Hepatic stellate cell (primary cell): ENCODE measurements around the gene TMEM253.
A peak's percentile ranks its signal among the peaks of the same experiment; 100 is the strongest.

Experiments used
- DNase-seq: peaks from one replicate; pipeline ENCODE4 v3.0.0; 2011; ENCODE audit warnings: low spot score

Gene TMEM253

DNA sequence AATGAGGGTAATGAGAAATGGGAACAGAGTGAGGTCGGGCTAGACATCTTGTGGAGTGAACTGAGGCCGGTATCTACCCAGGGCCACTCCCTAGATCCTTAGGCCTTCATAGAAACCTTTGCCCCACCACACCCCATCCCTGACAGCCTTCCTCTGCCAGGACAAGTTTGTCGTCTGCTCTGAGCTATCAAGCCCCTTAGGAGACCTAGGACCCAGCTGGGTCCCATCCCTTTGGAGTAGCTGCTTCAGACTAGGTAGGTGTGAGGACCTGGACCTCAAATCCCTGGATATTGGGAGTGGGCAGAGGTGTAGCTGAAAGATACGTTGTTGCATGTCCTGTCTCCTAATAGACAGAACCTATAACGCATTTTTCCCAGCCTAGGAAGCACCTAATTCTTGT, at the start of gene TMEM253:
Gene TMEM253, plus strand, starts transcription at position 136 of the 400 bp plus-strand sequence. CDS start 278 bp downstream, outside the sequence.
- DNase-seq, result no peak

DNA sequence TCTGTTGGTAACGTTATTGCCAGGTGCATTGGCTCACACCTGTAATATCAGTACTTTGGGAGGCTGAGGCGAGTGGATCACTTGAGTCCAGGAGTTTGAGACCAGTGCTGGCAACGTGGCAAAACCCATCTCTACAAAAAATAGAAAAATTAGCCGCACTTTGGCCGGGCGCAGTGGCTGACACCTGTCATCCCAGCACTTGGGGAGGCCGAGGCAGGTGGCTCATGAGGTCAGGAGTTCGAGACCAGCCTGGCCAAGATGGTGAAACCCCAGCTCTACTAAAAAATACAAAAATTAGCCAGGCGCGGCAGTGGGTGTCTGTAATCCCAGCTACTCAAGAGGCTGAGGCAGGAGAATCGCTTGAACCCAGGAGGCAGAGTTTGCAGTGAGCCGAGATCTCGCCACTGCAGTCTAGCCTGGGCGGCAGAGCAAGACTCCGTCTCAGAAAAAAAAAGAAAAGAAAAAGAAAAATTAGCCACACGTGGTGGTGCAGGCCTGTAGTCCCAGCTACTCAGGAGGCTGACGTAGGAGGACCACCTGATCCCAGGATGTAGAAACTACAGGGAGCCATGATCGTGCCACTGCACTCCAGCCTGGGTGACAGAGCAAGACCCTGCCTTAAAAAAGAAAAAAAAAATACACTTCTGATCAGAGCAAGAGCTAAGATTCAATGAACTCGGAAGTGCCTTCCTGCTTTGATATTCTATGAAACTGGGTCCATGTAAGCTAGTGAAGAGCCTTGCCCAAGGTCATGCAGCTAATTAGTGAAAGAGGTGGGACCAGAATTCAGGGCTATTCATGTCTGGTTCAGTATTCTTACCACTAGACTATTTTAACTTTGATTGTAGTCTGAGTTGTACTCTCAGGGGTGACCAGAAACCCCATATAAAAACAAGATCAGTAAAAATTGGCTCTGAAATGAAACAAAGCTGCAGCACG, 47.4 kb upstream of the TMEM253 start:
- DNase-seq, result no peak

- DNase-seq, result no peak
Measured at GRCh38 chr14:21054123-21054767, 46.6 kb upstream of the TMEM253 start.

- DNase-seq, result no peak
Measured at GRCh38 chr14:21054768-21055145, 46.1 kb upstream of the TMEM253 start.

DNA sequence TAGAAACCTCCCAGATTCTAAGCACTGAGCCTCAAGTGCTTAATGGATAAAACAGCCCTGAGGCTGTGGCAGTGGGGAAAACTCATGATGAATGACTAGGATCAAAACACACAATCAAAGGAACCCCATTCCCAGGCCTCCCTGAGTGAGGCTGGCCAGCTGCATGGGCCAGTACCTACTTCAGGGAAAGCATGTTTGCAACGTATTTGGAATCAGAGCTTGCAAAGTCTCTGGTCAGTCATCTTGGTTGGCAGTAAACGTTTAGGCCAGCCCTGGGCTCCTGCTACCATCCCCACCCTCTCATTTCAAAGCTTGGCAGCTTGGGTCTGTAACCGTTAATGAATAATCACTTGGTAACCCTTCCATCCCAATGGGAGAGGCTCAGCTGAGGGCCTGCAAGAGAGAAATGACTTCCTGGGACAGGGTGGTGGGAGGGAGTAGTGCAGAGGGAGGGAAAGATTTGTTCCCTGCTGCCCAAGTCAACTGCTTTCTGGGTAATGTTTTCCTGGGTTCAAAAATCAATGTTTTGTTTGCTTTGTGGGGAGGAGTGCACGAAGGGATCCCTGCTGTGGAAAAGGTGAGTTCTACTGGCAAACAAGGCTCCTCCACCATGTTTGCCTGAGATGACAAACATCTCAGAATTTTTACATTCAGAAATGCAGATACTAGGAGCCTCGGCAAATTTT, 45.3 kb upstream of the TMEM253 start:
- no peak for DNase-seq

- DNase-seq, result no peak
Measured at GRCh38 chr14:21056520-21057163, 44.2 kb upstream of the TMEM253 start.

- no peak for DNase-seq
Measured at GRCh38 chr14:21057803-21058675, 42.8 kb upstream of the TMEM253 start, which contains the start of gene RNASE8. TSS of gene RNASE8 (plus strand) at chr14:21057822. CDS start at chr14:21057893, 71 bp downstream.

- no peak for DNase-seq
Measured at GRCh38 chr14:21058903-21059302, 42.0 kb upstream of the TMEM253 start.

- no peak for DNase-seq
Measured at GRCh38 chr14:21059842-21060613, 40.8 kb upstream of the TMEM253 start.

DNA sequence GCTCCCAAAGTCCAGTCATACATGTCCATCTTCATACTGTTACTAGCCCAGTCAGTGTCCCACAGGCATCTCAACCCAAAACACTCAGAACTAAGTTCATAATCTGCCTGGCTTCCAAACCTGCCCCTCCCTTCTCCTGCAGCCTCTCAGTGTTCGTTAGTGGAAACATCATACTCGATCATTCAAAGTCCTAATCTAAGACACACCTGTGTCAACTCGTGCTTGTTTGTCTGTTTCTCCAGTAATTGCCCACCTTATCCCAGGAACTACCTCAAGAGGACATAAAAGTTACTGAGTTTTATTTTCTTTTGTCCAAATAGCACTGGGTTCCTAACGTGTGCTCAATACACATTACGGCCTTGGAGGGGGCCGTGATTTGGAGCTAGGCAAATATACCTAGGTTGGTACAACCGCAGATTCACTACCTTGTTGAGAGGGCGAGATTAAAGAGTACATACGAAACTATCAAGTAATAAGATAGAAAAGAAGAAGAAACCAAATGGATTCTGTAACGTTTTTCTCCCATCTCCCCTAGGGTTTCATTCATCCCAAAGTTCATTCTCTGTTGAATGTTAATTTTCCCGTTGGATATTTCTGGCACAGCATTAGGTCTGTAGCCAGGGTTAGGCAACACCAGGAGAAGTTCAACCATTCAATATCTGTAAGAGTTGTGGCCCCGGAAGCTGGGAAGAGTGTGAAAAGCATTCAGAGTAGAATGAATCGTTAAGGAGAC, 40.1 kb upstream of the TMEM253 start:
- no peak for DNase-seq

DNA sequence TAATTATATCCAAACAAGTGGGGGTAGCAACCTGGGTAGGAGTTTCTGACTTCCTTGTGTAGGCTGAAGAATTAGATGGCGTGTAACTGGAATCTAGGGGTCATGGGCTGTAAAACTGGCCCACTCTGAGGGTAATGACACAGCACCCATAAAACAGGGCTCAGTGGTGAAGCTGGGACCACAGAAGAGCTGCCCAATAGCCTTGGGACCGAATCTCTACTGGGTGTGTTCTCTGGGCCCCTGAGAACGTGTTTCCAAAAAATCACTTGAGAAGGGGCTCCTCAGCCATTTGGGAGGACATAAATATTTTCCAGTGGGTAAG, 39.6 kb upstream of the TMEM253 start:
- DNase-seq, result no peak

- DNase-seq, result no peak
Measured at GRCh38 chr14:21063479-21063878, 37.4 kb upstream of the TMEM253 start.

GRCh38 chr14:21066882-21067502, 33.9 kb upstream of the TMEM253 start:
- DNase-seq, result no peak

DNA sequence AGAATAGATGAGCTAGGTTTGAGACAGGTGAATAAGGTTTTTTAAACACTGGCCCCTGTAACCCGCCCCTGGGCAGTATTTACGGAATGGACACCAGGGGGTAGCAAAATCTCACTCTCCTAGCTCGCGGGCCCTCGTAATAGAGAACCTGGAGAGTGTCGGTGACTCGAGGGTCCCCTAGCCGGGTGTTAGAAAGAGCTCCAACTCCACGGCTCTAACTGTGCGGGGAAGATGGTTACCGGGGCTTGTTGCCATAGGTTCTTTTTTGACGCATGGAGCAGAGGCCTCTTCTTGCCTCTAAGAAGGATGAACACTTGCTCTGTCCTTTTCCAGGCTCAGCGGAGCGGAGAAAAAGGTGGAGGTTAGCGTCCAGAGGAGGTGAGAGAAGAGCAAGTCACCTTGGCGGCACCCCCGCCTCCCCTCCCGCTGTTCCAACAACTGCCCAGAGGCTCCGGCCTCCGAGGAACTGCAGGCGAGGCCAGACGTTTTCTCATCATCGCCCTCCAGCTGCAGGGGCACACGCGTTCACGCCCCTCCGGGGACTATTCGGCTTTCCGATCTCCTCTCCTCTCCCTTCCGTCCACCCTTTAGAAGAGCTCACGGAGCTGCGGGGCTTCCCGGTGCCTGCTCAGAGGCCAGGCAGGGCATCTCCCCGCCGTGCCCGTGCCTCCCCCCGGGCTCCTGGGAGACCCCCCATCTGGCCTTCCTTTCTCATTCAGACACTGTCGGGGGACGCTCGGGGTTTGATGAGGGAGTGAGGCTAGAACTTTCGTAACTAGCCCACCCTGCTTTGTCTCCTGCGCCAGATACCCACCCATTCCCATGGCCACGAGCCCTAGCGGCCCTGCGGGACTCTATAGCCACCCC, 32.1 kb upstream of the TMEM253 start:
- DNase-seq, result peak; percentile 72

GRCh38 chr14:21069388-21070082, 31.3 kb upstream of the TMEM253 start:
- DNase-seq, result peak; percentile 41

DNA sequence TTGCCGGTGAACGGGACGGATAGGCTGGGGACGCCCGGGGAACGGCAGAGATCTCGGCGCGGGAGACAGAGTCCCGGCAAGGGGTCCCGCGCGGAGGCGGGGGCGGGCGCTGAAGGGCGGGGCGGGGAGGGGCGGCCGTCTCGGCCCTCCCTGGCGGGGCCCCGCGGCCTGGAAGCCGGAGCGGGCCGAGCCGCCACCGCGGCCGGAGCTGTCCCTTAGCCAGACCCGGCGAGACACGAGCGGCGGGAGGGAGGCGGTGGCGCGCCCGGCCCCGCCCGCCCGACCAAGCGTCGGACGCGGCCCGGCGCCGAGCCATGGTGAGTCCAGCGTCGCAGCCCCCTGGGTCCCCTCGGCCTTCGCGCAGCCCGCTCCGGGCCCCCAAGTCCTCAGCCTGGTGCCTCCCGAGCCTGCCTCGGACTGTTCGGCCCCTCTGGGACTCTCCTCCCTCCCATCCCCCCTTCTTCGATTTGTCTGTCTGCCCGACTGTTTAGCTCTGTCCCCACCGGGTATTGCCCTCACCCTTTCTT, 30.7 kb upstream of the TMEM253 start, which contains the start of gene ARHGEF40:
Gene ARHGEF40, plus strand, starts transcription at position 222 of the 527 bp plus-strand sequence. Its CDS starts 93 bp downstream, at position 315.
- peak; percentile 70 for DNase-seq

DNA sequence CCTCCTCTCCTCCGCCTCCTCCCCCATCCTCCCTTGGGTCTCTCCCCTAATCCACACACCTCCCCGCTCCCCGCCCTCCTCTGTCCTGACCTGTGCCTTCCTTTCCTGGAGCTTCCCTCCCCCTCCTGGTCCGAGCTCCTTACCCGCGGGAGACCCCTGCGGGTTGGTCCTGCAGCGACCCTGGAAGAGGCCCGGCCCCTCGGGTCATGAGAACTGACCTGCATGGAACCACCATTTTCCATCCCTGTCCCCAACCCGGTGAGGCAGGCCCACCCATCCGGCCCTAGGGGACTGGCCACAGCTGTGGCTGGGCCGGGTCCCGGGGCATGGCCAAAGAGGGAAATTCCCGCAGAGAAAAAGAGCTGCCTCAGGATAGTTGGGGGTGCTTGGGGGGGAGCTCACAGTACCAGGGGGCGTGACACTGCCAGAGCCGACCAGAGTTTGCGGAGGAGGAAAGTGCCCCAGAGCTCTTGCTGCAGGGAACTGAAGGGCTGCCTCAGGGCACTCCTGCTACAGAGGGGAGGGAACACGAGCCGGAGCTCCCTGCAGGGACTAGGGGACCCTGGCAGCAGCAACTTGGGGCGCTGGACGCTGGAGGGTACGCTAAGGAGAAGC, 30.1 kb upstream of the TMEM253 start:
- DNase-seq, result peak; percentile 68
